ENCODE data around the gene EDN1. TPM values are rescaled to one million over a fixed set of nuclear protein-coding genes. Genes with fewer than 3 reads are reported as not detected.

EDN1 gene
- polyA plus RNA-seq, 1 experiment, result 4.0 TPM

DNA sequence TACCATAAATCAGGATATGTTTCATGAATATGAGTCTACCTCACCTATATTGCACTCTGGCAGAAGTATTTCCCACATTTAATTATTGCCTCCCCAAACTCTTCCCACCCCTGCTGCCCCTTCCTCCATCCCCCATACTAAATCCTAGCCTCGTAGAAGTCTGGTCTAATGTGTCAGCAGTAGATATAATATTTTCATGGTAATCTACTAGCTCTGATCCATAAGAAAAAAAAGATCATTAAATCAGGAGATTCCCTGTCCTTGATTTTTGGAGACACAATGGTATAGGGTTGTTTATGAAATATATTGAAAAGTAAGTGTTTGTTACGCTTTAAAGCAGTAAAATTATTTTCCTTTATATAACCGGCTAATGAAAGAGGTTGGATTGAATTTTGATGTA lies 6.4 kb downstream of the EDN1 start:
- CTCF ChIA-PET, result interaction anchor here (14.0 kb wide), 1 partner anchor 309 kb away, joined by 212 read pairs; no protein-coding TSS in a partner anchor
- POLR2A ChIA-PET, result no interaction called here
- H3K36me3 ChIP-seq (ENCODE audit: control insufficient read depth, insufficient read depth, low read length), result no peaks in the 10 kb centered on the region
- no peak for DNase-seq (ENCODE audit: low read depth)
- TF ChIP-seq, protein P1, sequence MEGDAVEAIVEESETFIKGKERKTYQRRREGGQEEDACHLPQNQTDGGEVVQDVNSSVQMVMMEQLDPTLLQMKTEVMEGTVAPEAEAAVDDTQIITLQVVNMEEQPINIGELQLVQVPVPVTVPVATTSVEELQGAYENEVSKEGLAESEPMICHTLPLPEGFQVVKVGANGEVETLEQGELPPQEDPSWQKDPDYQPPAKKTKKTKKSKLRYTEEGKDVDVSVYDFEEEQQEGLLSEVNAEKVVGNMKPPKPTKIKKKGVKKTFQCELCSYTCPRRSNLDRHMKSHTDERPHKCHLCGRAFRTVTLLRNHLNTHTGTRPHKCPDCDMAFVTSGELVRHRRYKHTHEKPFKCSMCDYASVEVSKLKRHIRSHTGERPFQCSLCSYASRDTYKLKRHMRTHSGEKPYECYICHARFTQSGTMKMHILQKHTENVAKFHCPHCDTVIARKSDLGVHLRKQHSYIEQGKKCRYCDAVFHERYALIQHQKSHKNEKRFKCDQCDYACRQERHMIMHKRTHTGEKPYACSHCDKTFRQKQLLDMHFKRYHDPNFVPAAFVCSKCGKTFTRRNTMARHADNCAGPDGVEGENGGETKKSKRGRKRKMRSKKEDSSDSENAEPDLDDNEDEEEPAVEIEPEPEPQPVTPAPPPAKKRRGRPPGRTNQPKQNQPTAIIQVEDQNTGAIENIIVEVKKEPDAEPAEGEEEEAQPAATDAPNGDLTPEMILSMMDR (IDR thresholded peaks at IDR 0.05; ENCODE audit: insufficient read depth, low read depth, low read length), result no peak
- H3K27me3 ChIP-seq (ENCODE audit: control insufficient read depth, insufficient read depth, low read length), result no peaks in the 10 kb centered on the region
- no peak overlapping the region for H3K4me3 ChIP-seq (ENCODE audit: low read depth, low read length)

DNA sequence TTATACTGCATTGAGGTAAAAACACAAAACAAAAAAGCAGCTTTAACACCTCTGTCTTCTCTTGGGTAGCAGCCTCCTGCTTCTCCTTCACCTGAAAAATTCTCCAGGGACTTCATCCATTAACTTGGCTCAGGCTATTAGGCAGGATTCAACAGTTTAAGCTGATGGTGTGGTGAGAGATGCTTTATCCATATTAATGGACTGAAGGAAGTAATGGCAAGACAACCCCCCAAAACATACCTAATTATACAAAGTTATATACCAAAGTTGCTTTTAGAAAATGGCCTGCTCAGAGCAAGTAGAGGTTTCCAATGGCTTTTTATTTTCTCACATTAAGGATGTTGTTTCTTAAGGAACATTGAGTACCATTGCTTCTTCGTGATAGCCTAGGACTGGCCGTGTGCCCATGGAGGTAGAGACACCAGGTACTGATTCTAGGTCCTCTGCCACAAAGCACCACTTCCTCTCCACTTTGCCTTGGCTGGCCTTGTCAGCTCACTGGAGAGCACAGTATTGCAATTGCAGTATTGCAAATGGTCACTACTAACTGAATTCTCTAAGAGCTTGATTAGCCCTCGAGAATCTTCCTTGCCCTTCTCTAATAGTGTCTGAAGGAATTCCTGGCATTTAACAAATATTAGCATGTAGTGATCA lies 7.3 kb downstream of the EDN1 start:
- DNase-seq (ENCODE audit: low read depth), result no peak
- ChIA-PET POLR2A (no interaction called here), CTCF (interaction anchor here (14.0 kb wide), 1 partner anchor 309 kb away, joined by 212 read pairs; no protein-coding TSS in a partner anchor)
- H3K36me3 ChIP-seq (ENCODE audit: control insufficient read depth, insufficient read depth, low read length), result no peaks in the 10 kb centered on the region
- TF ChIP-seq, protein P1 (IDR thresholded peaks at IDR 0.05; ENCODE audit: insufficient read depth, low read depth, low read length), result no peak
- H3K4me3 ChIP-seq (ENCODE audit: low read depth, low read length), result no peak overlapping the region
- no peaks in the 10 kb centered on the region for H3K27me3 ChIP-seq (ENCODE audit: control insufficient read depth, insufficient read depth, low read length)

DNA sequence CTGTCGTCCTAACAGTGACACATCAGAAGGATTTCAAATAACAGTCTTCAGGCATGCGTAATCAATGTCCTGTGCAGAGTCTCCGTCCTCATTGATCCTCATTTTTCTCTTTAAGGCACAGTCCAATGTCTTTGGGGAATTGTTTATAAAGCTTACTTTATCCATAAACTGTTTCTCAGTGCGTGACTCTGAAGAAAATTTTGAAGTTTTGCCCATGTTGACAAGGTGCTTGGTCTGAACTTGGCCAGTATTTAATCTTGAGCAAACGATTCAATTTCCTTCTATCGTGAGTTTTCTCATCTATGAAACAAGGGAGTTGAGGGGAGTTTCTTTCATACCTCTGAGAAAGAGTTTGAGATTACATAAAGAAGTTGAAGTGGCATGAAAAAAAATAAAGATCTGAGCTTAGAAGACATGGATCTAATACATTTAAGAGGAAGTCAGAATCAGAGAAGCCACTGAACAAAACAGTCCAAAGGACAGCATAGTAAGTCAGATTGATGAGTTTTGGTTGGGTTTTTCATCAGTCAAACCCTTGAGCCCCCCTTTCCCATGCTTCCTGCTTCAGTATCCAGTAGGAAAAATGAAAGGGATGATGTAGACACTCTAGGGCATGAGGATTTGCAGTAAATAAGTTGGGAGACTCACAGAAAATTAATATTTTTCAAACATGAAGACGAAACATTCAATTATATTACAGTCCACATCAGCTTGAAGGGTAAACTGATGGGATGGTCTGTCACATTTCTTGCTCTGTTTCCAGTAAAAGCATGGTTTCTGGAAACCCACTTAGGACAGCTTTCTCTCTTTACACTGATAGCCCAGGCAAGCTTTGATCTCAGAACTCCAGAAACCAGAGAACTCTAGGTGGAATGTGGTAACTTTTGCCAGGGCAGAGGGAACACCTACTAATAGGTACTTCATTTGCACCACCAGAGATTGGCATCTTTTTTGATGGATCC lies 8.1 kb downstream of the EDN1 start:
- Histone ChIP-seq H3K36me3 (ENCODE audit: control insufficient read depth, insufficient read depth, low read length) (no peaks in the 10 kb centered on the region), H3K27me3 (ENCODE audit: control insufficient read depth, insufficient read depth, low read length) (no peaks in the 10 kb centered on the region), H3K4me3 (ENCODE audit: low read depth, low read length) (no peak overlapping the region)
- POLR2A ChIA-PET, result interaction anchor here (0.6 kb wide), 1 partner anchor 648 kb away, joined by 3 read pairs; no protein-coding TSS in a partner anchor
- TF ChIP-seq, protein P1 (IDR thresholded peaks at IDR 0.05; ENCODE audit: insufficient read depth, low read depth, low read length), result no peak
- CTCF ChIA-PET, result interaction anchor here (0.5 to 14.0 kb wide), 3 partner anchors 288 to 1242 kb away, joined by 3 to 212 read pairs (median 4); no protein-coding TSS in a partner anchor
- no peak for DNase-seq (ENCODE audit: low read depth)

- ChIA-PET POLR2A (no interaction called here), CTCF (interaction anchor here (14.0 kb wide), 1 partner anchor 307 kb away, joined by 212 read pairs; no protein-coding TSS in a partner anchor)
- Histone ChIP-seq H3K36me3 (ENCODE audit: control insufficient read depth, insufficient read depth, low read length) (no peaks in the 10 kb centered on the region), H3K27me3 (ENCODE audit: control insufficient read depth, insufficient read depth, low read length) (no peaks in the 10 kb centered on the region), H3K4me3 (ENCODE audit: low read depth, low read length) (no peak overlapping the region)
- TF ChIP-seq, protein P1 (IDR thresholded peaks at IDR 0.05; ENCODE audit: insufficient read depth, low read depth, low read length), result no peak
- DNase-seq (ENCODE audit: low read depth), result no peak
Observed at GRCh38 chr6:12298995-12299394, 8.8 kb downstream of the EDN1 start.

GRCh38 chr6:12301018-12301417 lies 10.9 kb downstream of the EDN1 start:
- no peaks in the 10 kb centered on the region for H3K27me3 ChIP-seq (ENCODE audit: control insufficient read depth, insufficient read depth, low read length)
- ChIA-PET POLR2A (no interaction called here), CTCF (interaction anchor here (1.0 to 4.0 kb wide), 4 partner anchors 9 to 304 kb away, joined by 3 to 18 read pairs (median 4); no protein-coding TSS in a partner anchor)
- H3K4me3 ChIP-seq (ENCODE audit: low read depth, low read length), result no peak overlapping the region
- TF ChIP-seq, protein P1 (IDR thresholded peaks at IDR 0.05; ENCODE audit: insufficient read depth, low read depth, low read length), result no peak
- H3K36me3 ChIP-seq (ENCODE audit: control insufficient read depth, insufficient read depth, low read length), result no peaks in the 10 kb centered on the region
- no peak for DNase-seq (ENCODE audit: low read depth)

Measured in BJ (cell line).